Mammary epithelial cell (primary cell): ENCODE data around the gene GFM1.

ENCODE experiments used
- CTCF ChIP-seq, 2 donors: IDR thresholded peaks in 1 of 2; conservative IDR thresholded peaks in 1 of 2; 2 replicates each; pipeline ENCODE4 v1.5.1; 2011 to 2012; ENCODE audit warnings: inconsistent platforms in 2 of 2, low read length in 2 of 2, mild to moderate bottlenecking in 2 of 2, control low read depth in 1 of 2, low read depth in 1 of 2; ENCODE audit not compliant: insufficient read depth in 1 of 2; ENCODE audit errors: extremely low read depth in 1 of 2
- EZH2 ChIP-seq: IDR thresholded peaks from 2 replicates; pipeline ENCODE4 v1.6.1; 2012; ENCODE audit warnings: low read length, inconsistent platforms, borderline replicate concordance

- TF ChIP-seq CTCF (conservative IDR thresholded peaks at IDR 0.05 in 1 of 2, IDR thresholded peaks at IDR 0.05 in 1 of 2; ENCODE audit: extremely low read depth in 1 of 2, insufficient read depth in 1 of 2, low read depth in 1 of 2, low read length in 2 of 2) (no peak), EZH2 (no peak)
Measured at GRCh38 chr3:158696618-158697017, 52.3 kb downstream of the GFM1 start.
